Measurements from ENCODE around the gene KCNQ1OT1.

The KCNQ1OT1 gene

DNA sequence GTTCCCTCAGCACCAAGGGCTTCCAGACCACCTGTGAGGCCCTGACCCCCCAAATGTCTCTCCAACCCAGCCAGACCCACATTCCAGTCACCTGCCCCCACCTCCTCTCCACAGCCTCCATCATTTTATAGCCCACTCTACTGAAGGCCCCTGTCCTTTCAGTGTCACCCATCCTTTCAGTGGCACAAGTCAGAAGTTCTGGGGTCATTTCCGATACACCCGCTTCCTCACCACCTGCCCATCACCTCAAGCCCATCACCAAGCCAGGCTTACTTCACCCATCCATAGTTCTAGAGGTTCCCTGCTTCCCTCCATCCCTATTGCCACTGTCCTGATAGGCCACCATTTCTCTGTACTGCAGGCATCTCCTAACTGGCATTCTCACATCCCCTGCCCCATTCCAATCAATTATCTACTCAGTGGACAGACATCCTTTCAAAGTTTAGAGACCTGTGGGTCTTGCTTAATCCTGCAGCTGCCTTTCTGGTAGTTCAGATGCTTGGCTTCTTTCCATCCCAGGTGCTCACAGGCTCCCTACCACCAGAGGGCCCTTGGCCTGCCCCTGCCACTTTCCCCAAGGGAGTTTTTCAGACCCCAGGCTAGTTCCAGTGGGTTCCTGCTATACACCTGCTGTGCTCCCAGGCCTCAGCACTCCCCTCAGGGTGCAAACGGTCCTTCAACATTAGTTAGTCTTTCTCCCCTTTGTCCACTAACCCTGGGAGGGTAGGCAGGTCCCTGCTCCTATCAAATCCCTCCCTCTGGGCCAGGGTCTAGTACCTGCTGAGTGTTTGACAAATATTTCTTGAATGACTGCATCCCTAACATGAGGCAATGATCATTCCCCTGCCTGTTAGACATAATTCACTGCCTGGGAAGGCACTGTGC lies 7.6 kb downstream of the KCNQ1OT1 start:
- Histone ChIP-seq H3K4me3 (ENCODE audit: low read depth in 1 of 2, low read length in 1 of 2) (no peak overlapping the region), H3K9me3 (no peaks in the 10 kb centered on the region), H3K36me3 (no peaks in the 10 kb centered on the region), H3K27me3 (no peaks in the 10 kb centered on the region), H3K4me1 (ENCODE audit: control insufficient read depth in 1 of 2, insufficient read depth in 1 of 2, low read depth in 1 of 2, low read length in 1 of 2) (no peaks in the 10 kb centered on the region), H3K27ac (no peak overlapping the region)
- TF ChIP-seq, protein P1, sequence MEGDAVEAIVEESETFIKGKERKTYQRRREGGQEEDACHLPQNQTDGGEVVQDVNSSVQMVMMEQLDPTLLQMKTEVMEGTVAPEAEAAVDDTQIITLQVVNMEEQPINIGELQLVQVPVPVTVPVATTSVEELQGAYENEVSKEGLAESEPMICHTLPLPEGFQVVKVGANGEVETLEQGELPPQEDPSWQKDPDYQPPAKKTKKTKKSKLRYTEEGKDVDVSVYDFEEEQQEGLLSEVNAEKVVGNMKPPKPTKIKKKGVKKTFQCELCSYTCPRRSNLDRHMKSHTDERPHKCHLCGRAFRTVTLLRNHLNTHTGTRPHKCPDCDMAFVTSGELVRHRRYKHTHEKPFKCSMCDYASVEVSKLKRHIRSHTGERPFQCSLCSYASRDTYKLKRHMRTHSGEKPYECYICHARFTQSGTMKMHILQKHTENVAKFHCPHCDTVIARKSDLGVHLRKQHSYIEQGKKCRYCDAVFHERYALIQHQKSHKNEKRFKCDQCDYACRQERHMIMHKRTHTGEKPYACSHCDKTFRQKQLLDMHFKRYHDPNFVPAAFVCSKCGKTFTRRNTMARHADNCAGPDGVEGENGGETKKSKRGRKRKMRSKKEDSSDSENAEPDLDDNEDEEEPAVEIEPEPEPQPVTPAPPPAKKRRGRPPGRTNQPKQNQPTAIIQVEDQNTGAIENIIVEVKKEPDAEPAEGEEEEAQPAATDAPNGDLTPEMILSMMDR (IDR thresholded peaks at IDR 0.05) = no peak

DNA sequence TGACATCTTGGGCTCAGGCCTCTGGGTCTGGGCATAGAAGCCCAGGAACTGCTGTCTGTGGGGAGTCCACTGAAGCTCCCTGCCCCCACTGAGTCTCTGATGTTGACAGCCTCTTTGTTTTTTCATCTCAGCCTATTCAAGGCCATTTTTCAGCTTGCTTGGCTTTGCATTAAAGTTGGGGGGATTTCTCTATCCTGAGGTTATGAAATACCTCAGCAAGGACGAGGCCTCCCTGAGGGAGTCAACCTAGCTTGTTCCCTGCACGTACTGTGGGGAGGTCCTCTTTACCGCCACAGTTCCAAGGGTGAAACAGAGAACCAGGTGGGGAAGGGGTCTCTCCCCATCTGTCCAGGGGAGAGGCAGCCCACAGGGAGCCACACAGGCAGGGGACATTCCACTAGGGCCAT lies 8.4 kb downstream of the KCNQ1OT1 start:
- Histone ChIP-seq H3K9me3 (no peaks in the 10 kb centered on the region), H3K4me1 (ENCODE audit: control insufficient read depth in 1 of 2, insufficient read depth in 1 of 2, low read depth in 1 of 2, low read length in 1 of 2) (no peaks in the 10 kb centered on the region), H3K36me3 (no peaks in the 10 kb centered on the region), H3K27ac (no peak overlapping the region), H3K4me3 (ENCODE audit: low read depth in 1 of 2, low read length in 1 of 2) (no peak overlapping the region), H3K27me3 (no peaks in the 10 kb centered on the region)
- TF ChIP-seq, protein P1 (IDR thresholded peaks at IDR 0.05) = no peak

DNA sequence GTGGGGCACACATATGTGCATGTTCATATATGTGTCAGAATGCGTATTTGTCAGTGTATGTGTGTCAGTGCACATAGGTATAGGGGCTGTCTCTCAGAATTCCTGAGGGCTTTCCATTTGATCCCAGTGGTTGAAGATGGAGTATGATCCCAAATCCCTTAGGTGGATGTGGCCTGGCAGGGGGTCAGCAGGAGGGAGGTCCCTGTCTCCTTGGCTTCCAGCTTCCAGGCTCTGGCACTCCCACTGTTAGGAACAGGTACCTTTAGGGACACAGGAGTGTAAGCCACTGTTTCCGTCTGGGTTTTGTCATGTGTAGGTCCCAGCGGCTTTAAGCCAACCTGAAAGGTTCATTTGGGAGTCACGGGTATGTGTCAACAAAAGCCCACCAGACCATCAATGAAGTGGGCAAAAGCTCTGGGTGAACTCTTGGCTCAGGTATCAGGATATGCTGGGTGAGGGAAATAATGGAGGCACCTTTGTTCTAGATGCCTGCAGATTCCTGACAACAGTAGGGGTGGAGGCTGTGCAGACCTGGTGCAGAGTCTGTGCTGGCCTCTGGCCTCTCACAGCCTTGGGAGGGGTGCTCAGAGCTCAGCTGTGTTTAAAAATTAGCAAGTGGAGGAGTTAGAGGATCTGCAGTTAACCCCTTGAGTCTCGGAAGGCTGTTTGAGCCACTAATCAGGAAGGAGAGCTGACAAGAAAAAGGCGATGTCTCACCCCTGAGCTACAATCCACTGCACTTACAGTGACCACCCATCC lies 9.0 kb downstream of the KCNQ1OT1 start:
- H3K27ac ChIP-seq = no peak overlapping the region
- peaks cover under 1% of the 10 kb centered on the region for H3K36me3 ChIP-seq

DNA sequence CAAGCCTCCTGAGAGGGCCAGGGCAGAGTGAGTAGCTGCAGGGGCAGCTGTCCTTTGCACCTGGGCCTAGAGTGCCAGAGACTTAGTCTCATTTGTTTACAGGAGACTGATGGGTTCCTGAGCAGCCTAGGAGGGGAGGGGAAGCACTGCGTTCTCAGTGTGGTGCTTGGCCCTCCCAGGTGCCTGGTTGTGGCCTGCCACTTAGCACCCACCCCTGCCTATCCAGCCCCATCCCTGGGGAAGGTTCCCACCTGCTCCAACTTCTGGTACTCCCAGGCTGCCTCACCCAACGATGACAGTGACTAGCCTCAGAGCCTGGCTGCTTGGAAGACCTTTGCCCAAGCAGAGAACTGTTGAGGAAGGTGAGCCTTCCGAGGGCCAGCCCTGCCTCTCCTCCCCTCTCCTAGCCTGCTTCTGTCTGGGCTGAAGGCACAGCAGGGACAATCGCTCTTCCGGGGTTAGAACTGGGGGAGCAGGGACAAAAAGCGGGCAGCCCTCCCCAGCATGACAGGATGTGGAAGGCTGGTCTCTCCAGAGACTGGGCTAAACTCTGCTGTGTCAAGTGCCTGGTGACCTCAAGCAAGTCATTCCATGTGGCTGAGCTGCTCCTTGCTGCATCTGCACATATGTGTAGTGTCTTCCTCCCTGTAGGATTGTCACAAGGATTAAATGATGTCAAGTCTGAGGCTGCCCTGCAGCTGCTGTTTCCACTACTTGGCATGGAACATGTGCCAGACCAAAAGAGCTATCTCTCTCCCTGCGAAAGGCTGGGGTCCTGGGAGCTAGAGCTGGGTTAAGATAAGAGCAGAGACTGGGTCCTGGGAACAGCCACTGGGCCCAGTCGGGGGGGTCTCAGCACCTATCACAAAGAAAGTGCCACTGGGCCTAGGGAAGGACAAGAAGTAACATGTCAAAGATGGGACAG lies 9.9 kb downstream of the KCNQ1OT1 start:
- Histone ChIP-seq H3K4me1 (ENCODE audit: control insufficient read depth in 1 of 2, insufficient read depth in 1 of 2, low read depth in 1 of 2, low read length in 1 of 2) (no peaks in the 10 kb centered on the region), H3K4me3 (ENCODE audit: low read depth in 1 of 2, low read length in 1 of 2) (no peak overlapping the region), H3K36me3 (peaks cover 9% of the 10 kb centered on the region), H3K27me3 (no peaks in the 10 kb centered on the region), H3K9me3 (no peaks in the 10 kb centered on the region), H3K27ac (no peak overlapping the region)
- TF ChIP-seq, protein P1 (IDR thresholded peaks at IDR 0.05) = no peak

More for the DNA sequence above, 9.0 kb downstream of the KCNQ1OT1 start:
- Histone ChIP-seq H3K27me3 (no peaks in the 10 kb centered on the region), H3K4me3 (ENCODE audit: low read depth in 1 of 2, low read length in 1 of 2) (no peak overlapping the region), H3K9me3 (no peaks in the 10 kb centered on the region), H3K4me1 (ENCODE audit: control insufficient read depth in 1 of 2, insufficient read depth in 1 of 2, low read depth in 1 of 2, low read length in 1 of 2) (no peaks in the 10 kb centered on the region)
- TF ChIP-seq, protein P1 (IDR thresholded peaks at IDR 0.05) = no peak
